ENCODE data around the gene FAM180B.

DNA sequence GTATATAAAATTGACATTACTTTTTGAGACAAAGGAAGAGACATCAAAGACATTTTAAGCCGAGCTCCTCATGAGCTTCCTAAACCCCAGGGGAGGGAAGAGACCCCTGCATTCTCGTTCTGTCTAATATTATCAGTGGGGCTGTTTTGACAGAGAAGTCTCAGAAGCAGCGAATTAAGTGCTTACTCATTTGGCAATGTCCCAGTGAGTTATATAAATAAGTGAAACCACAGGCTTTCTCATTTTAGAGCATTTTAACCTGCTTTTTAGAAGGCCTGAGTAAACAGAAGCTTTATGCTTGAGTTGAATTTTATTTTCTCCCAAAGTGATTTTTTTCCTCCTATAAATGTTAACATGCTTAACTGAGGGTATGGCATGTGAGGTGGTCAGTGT, 30.9 kb downstream of the FAM180B start:
- no peak for TF ChIP-seq NR1H2 (CRISPR knock-in tag; IDR thresholded peaks at IDR 0.05)
- TF ChIP-seq SP1 (CRISPR knock-in tag; conservative IDR thresholded peaks at IDR 0.05): no peak
- TF ChIP-seq NR3C1 (CRISPR knock-in tag; conservative IDR thresholded peaks at IDR 0.05; ENCODE audit: low read depth): no peak
- TF ChIP-seq IRF2 (CRISPR knock-in tag; IDR thresholded peaks at IDR 0.05; ENCODE audit: borderline replicate concordance, low read depth): no peak

Measured in WTC11 (cell line).